B cell (primary cell): ENCODE results near the gene MMP8.

Source experiments
- EZH2 ChIP-seq: IDR thresholded peaks from 2 replicates; pipeline ENCODE4 v1.6.1; 2012; ENCODE audit warnings: borderline replicate concordance, low read depth, mild to moderate bottlenecking, moderate library complexity, low read length; ENCODE audit not compliant: insufficient read depth, poor library complexity, severe bottlenecking
- TF ChIP-seq, protein P1 (sequence below): fragments of 200-600 bp; IDR thresholded peaks from one replicate; pipeline ENCODE4 v1.8.0; 2022; ENCODE audit warnings: antibody characterized with exemption, mild to moderate bottlenecking

DNA sequence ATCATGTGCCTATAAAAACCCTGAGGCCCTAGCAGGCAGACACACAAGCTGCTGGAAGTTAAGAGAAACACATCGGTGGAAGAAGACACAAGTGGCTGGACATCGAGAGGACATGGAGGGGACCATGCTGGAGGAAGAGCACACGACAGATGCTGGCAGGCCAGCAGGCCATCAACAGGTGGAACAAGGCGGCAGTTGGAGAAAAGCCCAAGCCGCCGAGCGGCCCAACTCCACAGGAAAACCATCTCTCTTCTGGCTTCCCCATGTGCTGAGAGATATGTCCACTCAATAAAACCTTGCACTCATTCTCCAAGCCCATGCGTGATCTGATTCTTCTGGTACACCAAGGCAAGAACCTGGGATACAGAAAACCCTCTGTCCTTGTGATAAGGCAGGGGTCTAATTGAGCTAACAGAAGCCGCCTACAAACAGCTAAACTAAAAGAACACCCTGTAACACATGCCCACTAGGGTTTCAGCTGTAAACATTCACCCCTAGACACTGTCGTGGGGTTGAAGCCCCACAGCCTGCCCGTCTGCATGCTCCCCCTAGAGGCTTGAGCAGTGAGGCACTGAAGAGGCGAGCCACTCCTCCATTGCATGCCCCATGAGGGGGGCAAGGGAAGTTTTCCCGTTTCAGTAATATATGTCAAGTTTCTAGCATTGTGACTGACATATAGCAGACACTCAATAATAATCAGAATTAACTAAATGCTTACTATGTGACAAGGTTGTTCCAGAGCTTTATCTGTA is 60.6 kb downstream of the MMP8 start:
- TF ChIP-seq, protein P1, sequence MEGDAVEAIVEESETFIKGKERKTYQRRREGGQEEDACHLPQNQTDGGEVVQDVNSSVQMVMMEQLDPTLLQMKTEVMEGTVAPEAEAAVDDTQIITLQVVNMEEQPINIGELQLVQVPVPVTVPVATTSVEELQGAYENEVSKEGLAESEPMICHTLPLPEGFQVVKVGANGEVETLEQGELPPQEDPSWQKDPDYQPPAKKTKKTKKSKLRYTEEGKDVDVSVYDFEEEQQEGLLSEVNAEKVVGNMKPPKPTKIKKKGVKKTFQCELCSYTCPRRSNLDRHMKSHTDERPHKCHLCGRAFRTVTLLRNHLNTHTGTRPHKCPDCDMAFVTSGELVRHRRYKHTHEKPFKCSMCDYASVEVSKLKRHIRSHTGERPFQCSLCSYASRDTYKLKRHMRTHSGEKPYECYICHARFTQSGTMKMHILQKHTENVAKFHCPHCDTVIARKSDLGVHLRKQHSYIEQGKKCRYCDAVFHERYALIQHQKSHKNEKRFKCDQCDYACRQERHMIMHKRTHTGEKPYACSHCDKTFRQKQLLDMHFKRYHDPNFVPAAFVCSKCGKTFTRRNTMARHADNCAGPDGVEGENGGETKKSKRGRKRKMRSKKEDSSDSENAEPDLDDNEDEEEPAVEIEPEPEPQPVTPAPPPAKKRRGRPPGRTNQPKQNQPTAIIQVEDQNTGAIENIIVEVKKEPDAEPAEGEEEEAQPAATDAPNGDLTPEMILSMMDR, result no peak
- TF ChIP-seq EZH2, result no peak
